GM10266 (cell line): ENCODE measurements around the gene PWWP2B.

Experiments
- DNase-seq: peaks from one replicate; pipeline ENCODE4 v3.0.0; 2012; ENCODE audit errors: extremely low spot score
- CTCF ChIP-seq: IDR thresholded peaks from 2 replicates; pipeline ENCODE4 v1.5.1; 2012; ENCODE audit warnings: mild to moderate bottlenecking, low read depth; ENCODE audit not compliant: control insufficient read depth, insufficient read depth; ENCODE audit errors: missing control alignments

The PWWP2B gene

GRCh38 chr10:132391676-132392020 is 5.4 kb upstream of the PWWP2B start:
- DNase-seq = no peak
- no peak for TF ChIP-seq CTCF

- no peak for TF ChIP-seq CTCF
- DNase-seq = no peak
Observed at GRCh38 chr10:132392184-132392800, 4.7 kb upstream of the PWWP2B start.

GRCh38 chr10:132392811-132393694 is 3.9 kb upstream of the PWWP2B start:
- DNase-seq = no peak
- no peak for TF ChIP-seq CTCF

- no peak for DNase-seq
- TF ChIP-seq CTCF = no peak
Observed at GRCh38 chr10:132393695-132394181, 3.3 kb upstream of the PWWP2B start.

- DNase-seq = no peak
- no peak for TF ChIP-seq CTCF
Observed at GRCh38 chr10:132394201-132394811, 2.7 kb upstream of the PWWP2B start.

GRCh38 chr10:132394936-132395703 is 1.9 kb upstream of the PWWP2B start:
- no peak for DNase-seq
- TF ChIP-seq CTCF = no peak
